ENCODE measurements around the gene KCND3.

KCND3 gene

DNA sequence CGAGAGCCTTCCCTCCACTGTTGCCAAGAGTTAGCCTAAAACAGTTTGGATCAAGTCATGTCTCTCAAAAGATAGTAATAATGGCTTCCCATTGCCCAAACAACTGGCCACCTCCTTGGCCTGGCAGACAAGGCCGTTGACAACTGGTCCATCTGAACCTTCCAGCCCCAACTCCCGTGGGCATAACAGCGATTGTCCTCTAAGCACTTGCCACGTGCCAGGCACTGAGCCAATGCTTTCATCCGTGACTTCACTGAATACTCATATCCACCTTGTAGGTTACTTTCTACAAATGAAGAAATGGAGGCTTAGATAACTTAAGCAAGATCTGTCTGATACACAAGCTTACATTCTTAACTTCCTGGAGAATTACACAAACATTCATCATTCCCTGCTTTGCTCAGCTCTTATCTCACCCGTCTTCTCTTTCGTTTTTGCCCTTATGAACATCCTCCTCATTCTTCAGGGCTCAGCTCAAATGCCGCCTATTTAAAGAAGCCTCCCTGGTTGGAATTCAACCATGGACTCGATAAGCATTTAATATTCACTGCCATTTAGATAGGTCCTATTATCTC, 106.4 kb downstream of the KCND3 start:
- FAIRE-seq (no peak), DNase-seq (ENCODE audit: insufficient read length, low spot score) (no peak)
- TF ChIP-seq POLR2A (IDR thresholded peaks at IDR 0.05; ENCODE audit: low read depth, low read length): no peak

GRCh38 chr1:111882559-111882958, 106.9 kb downstream of the KCND3 start:
- no peak for TF ChIP-seq POLR2A (IDR thresholded peaks at IDR 0.05; ENCODE audit: low read depth, low read length)
- DNase-seq (ENCODE audit: insufficient read length, low spot score) (no peak), FAIRE-seq (no peak)

GRCh38 chr1:111880881-111881837, 108.3 kb downstream of the KCND3 start:
- FAIRE-seq: no peak
- DNase-seq (ENCODE audit: insufficient read length, low spot score): no peak
- no peak for TF ChIP-seq POLR2A (IDR thresholded peaks at IDR 0.05; ENCODE audit: low read depth, low read length)

DNA sequence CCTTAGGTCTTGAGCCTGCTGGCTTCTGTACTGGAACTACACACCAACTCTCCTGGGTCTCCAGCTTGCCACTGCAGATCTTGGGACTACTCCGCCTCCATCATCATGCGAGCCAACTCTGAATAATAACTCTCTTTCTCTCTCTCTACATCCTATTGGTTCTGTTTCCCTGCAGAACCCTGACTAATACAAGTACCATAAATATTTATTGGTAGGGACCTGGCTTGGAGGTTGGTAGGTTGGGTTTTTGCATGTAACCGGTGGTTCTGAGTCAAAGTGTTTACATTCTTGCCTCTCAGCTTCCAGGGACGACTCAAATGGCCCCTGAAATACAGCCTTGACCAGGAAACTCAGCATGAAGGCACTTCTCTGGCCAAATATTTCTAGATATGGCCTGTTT, 110.4 kb downstream of the KCND3 start:
- FAIRE-seq: no peak
- no peak for DNase-seq (ENCODE audit: insufficient read length, low spot score)
- TF ChIP-seq POLR2A (IDR thresholded peaks at IDR 0.05; ENCODE audit: low read depth, low read length): no peak

GRCh38 chr1:111878649-111879048, 110.8 kb downstream of the KCND3 start:
- FAIRE-seq (no peak), DNase-seq (ENCODE audit: insufficient read length, low spot score) (no peak)
- TF ChIP-seq POLR2A (IDR thresholded peaks at IDR 0.05; ENCODE audit: low read depth, low read length): no peak

DNA sequence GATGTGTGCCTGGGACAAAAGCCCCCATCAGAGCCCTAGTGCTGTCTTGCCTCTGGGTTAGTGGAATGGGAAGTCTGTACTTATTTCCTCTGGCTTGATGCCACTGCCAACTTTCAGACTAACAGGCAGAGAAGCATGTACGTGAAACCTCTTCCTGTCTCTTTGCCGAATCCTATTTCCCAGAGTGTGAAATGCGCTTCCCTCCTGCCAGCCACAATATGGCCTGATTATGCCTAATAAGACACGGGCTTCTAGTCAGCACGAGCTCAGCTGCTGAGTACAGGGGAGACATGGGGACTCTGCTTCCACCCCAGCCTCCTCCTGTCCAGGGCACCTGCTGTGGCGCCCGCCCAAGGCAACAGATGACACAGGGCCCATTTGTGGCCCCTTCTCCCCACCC, 111.4 kb downstream of the KCND3 start:
- no peak for FAIRE-seq
- no peak for DNase-seq (ENCODE audit: insufficient read length, low spot score)

GRCh38 chr1:111876631-111877030, 112.8 kb downstream of the KCND3 start:
- no peak for DNase-seq (ENCODE audit: insufficient read length, low spot score)
- no peak for FAIRE-seq
- TF ChIP-seq POLR2A (IDR thresholded peaks at IDR 0.05; ENCODE audit: low read depth, low read length): no peak

More for the DNA sequence above, 111.4 kb downstream of the KCND3 start:
- TF ChIP-seq POLR2A (IDR thresholded peaks at IDR 0.05; ENCODE audit: low read depth, low read length): no peak

DNA sequence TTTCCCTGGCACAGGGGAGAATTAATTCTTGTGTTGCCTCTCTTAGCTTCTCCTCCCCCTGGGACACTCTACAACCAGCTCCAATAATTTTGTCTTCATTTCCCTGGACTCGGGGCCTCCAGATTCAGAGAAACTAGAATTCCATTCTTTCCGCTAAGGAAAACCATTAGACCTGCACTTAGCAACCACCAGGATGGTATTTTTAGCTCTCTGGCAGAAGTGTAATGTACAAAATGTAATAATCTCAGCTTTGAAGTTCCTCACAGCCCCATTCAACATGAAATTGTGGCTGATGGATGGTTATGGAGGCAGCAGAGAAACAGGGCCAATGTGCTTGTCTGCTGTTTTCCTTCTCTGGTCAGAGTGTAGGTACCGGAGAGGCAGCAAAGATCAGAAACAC, 113.8 kb downstream of the KCND3 start:
- DNase-seq (ENCODE audit: insufficient read length, low spot score): no peak
- no peak for TF ChIP-seq POLR2A (IDR thresholded peaks at IDR 0.05; ENCODE audit: low read depth, low read length)
- FAIRE-seq: no peak

DNA sequence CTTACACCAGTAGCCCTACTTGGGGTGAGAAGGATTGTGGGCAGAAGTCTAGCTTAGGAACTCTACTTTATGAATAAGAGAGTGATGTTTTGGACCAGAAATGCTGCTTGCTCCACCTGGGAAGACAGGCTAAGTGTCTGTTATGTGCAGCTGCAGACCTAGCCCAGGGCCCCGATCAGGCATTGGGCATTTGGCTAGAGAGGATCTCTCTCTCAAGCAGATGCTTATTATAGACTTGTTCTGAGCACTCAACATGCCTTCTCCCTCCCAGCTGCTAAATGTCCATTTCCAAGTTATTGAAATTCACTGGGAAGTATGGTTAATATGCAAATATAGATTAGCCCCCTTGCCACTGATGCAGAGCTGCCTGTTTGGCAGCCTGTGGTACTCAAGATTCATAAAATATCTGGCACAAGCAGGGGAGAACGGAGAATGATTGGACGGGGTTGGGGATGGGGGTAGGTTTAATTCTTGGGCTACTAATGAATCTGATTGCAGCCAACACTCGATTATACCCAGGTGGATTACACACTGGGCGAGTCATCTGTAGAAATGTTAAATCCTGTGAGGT, 115.9 kb downstream of the KCND3 start:
- TF ChIP-seq POLR2A (IDR thresholded peaks at IDR 0.05; ENCODE audit: low read depth, low read length): no peak

DNA sequence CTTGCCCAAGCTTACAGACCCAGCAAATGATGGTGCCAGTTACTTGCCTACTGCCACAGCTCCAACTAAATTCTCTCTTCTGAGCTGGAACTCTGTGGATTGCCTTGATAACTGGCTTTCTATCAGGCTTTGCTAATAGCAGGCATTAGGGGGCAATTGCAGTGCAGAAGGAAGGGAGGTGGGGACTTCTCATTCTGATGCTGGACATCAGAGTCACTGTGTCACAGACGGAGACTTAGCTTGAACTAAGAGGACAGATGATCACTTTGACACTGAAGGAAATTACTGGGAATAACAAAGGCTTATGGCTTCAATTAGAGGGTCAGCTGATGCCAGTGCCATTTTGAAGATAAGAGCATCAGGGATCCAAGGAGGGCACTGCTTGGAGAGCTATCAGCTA, 119.3 kb downstream of the KCND3 start:
- no peak for FAIRE-seq
- DNase-seq (ENCODE audit: insufficient read length, low spot score): no peak
- TF ChIP-seq POLR2A (IDR thresholded peaks at IDR 0.05; ENCODE audit: low read depth, low read length): no peak

More for the DNA sequence above, 115.9 kb downstream of the KCND3 start:
- FAIRE-seq: no peak
- no peak for DNase-seq (ENCODE audit: insufficient read length, low spot score)

- FAIRE-seq (no peak), DNase-seq (ENCODE audit: insufficient read length, low spot score) (no peak)
- TF ChIP-seq POLR2A (IDR thresholded peaks at IDR 0.05; ENCODE audit: low read depth, low read length): no peak
Observed at GRCh38 chr1:111867868-111868440, 121.5 kb downstream of the KCND3 start.

GRCh38 chr1:111864862-111865261, 124.6 kb downstream of the KCND3 start:
- DNase-seq (ENCODE audit: insufficient read length, low spot score) (no peak), FAIRE-seq (no peak)
- TF ChIP-seq POLR2A (IDR thresholded peaks at IDR 0.05; ENCODE audit: low read depth, low read length): no peak

DNA sequence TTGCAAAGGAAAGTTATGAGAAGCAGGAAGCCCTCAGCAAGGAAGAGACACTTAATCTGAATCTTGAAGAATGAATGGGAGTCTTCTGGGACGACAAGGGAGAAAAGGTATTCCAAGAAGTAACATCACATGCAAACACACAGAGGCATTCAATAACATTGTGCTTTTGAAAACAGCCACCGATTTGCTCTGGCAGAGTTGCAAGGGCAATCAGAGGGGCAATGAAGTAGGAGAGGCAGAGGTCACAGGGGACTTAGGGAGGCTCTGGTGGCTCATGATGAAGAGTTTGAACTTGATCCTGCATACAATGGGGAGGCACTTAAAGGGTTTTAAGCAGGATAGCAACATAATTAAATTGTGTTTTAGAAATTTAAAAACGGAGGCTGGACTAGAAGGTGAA, 126.1 kb downstream of the KCND3 start:
- DNase-seq (ENCODE audit: insufficient read length, low spot score) (no peak), FAIRE-seq (no peak)
- no peak for TF ChIP-seq POLR2A (IDR thresholded peaks at IDR 0.05; ENCODE audit: low read depth, low read length)

DNA sequence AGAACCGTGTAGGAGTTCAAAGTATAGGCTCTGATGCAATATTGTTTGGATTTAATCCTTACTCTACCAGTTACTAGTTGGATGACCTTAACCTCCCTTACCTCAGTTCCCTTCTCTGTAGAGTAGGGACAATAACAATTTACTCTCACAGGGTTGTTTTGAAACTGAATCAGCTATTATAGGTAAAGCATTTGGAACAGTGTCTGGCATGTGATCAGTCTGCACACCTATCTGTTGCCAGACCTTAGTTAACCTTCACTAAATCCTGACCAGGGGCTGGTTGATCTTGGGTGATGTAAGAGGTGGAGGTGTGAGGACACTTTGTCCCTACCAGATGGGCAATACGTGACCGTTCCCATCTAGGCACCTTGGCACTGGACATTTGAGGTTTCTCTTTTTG, 126.9 kb downstream of the KCND3 start:
- DNase-seq (ENCODE audit: insufficient read length, low spot score): no peak
- TF ChIP-seq POLR2A (IDR thresholded peaks at IDR 0.05; ENCODE audit: low read depth, low read length): no peak
- FAIRE-seq: no peak
